Epidermal melanocyte (primary cell): ENCODE measurements around the gene CTNND2.

ENCODE experiments used
- DNase-seq: peaks from one replicate; pipeline ENCODE4 v3.0.0; 2011; ENCODE audit warnings: low spot score; ENCODE audit not compliant: insufficient read length

The CTNND2 gene

DNA sequence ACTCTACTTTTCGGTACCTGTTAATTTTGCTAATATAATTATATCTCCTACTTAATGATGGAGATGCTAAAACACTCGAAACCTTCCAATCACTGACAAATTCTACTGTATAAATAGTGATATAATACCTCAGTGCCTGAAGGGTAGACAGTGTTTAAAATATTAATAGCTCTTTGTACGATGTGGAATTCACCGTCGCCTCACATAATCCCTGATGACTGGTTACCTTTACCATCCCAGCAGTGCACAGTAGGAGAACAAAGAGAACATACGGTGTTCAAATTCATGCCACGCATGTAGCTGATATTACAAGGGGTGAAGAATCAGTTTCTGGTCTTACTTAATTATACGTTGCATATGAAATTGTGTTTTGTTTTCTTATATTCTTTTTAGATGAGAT, 506.7 kb downstream of the CTNND2 start:
- no peak for DNase-seq

GRCh38 chr5:11396917-11397316, 507.3 kb downstream of the CTNND2 start:
- no peak for DNase-seq

- no peak for DNase-seq
Measured at GRCh38 chr5:11394933-11395332, 509.3 kb downstream of the CTNND2 start.

GRCh38 chr5:11390291-11390767, 513.9 kb downstream of the CTNND2 start:
- no peak for DNase-seq

DNA sequence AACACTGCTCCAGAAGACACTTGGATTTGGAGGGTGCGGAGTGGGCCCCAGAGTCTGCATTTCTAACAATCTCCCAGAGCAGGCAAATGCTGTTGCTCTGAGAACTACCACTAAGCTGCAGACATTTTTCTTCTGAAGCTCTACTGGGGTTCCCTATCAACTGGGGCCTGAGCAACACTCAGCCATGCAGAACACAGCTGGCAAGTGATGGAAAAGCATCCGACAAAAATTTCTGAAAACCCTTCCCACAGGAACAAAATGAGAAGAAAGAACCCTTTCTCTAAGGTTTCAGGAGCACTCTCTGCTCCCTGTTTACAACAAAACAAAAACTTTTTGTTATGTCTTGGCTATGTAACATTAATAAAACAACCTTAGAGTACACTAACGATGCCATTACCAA, 516.9 kb downstream of the CTNND2 start:
- DNase-seq: no peak

GRCh38 chr5:11386398-11386797, 517.8 kb downstream of the CTNND2 start:
- DNase-seq: no peak

DNA sequence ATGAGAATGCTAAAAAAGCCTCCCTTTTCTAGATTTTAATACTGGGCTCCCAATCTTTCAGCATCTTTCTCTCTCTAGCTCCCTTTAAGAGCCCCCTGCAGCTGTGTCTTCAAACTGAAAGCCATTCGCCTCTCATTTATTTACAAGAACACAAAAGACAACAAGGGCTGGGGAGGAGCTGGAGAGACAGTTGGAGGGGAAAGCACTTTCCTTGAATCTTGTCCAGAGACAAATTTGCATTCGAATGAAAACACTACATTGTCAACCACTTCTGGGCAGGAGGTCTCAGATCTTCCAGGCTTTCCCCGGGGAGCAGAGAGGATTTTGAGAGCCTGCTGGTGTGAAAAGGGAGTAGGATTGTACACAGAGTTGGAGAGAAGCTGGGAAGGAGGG, 518.3 kb downstream of the CTNND2 start:
- DNase-seq: no peak

GRCh38 chr5:11385251-11385900, 518.9 kb downstream of the CTNND2 start:
- DNase-seq: no peak

GRCh38 chr5:11384441-11385250, 519.6 kb downstream of the CTNND2 start:
- DNase-seq: no peak

GRCh38 chr5:11383506-11384095, 520.6 kb downstream of the CTNND2 start:
- DNase-seq: no peak

DNA sequence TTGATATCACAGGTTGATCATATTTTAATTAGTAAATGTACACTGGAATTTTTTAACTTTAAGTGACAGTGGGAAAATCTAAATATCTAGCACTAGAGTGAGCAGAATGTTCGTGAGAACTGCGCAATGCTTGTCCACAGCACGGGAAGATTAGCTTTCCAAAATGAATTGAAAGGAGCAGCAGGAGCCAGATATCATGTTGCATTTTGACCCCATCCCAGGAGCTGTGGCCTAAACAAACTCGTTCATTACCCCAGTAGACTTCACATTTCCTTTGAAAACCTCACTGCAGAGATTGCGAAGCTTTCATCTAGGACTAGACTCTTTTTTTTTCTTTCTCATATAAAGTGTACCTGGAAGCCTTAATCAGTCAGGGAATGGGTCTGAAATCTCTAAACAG, 525.8 kb downstream of the CTNND2 start:
- DNase-seq: no peak

DNA sequence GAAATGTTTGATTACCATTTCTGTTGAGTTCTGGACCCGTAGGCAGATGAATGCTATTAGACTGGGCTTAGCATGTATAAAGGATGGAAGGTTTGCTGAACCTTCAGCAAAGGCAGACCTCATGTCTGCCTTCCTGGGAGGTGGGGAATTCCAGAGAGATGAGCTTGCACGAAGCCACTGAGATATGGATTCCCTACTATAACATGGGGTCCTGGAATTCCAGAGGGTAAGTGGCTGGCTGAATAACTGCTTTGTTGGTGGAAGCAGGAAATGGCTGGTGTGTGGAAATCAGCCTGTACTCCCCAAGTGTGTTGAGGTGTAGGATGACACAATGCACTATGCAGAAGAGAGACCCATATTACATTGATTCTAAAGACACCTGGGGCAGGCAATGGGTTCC, 526.4 kb downstream of the CTNND2 start:
- no peak for DNase-seq

- DNase-seq: no peak
Measured at GRCh38 chr5:11372191-11372590, 532.1 kb downstream of the CTNND2 start.

DNA sequence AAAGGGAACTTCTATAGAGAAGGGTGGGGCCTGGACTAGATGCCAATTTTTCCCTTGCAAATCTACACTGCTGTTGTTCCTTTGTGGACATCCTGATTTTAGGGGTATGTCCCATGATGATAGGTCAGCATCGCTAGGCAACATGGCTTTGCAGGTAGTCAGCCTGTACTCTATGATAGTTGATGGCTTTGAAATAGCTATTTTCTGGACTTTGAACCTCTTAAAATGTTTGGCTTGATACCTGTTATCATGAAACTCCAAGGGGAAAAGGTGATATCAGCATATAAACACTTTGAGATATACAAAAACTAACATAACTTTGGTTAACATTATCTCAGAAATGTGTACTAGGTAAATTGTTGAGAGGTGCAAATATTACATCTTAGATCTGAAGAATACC, 533.2 kb downstream of the CTNND2 start:
- DNase-seq: no peak

- no peak for DNase-seq
Measured at GRCh38 chr5:11364531-11364930, 539.7 kb downstream of the CTNND2 start.

- no peak for DNase-seq
Measured at GRCh38 chr5:11363631-11364178, 540.5 kb downstream of the CTNND2 start.

- DNase-seq: no peak
Measured at GRCh38 chr5:11361768-11362167, 542.5 kb downstream of the CTNND2 start.

- DNase-seq: no peak
Measured at GRCh38 chr5:11357928-11358327, 546.3 kb downstream of the CTNND2 start.

- DNase-seq: no peak
Measured at GRCh38 chr5:11355491-11355890, 548.8 kb downstream of the CTNND2 start.

DNA sequence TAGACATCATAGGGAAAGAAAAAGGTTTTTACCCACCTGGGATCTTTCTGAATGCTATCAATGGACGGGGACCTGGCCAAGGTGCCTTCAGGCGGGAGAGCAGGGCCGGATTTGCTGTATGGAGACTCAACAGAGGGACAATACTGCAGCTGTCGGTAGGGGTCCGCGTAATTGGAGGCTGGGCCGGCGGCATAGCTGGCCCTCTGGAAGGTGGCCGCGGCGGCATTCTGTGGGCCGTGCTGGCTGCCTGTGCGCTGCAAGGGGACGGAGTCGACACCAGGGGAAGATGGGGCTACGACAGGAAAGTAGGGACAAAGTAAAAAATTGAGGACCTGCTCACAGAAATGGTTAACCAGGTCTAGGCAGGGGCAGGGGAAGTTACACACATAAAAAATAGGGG, 557.9 kb downstream of the CTNND2 start:
- no peak for DNase-seq

DNA sequence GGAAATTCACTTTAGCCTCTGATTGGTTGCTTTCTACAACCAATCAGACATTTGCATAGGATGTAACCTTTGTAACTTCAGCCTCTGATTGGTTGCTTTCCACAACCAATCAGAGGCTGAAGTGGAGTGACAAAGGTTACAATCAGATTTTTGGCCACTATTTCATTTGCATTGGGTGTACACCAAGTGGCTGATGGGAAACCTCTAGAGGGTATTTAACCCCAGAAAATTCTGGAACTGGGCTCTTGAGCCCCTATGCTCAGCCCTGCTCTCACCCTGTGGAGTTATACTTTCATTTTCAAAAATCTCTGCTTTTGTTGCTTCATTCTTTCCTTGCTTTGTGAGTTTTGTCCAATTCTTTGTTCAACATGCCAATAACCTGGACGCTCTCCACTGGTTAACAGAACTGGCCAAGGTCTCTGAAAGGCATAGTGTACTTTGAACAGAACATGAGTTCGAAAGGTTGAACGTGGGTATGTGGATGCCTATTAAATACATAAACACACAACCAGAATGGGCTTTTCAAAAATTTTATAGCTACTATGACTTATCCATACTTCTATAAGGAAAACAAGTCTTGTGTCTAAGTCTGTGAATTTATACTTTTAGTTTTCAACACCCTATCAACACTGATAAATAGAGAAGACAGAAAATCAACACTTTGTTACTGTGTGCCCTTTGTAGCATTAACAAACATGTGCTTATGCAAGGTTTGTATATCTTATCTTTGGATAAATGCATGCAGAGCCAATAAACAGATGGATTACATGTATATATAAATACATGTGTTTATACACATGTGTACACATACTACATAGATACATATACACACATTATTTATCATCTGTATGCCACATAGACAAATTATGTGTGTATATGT, 568.1 kb downstream of the CTNND2 start:
- no peak for DNase-seq
